HCT116 (cell line): ENCODE data around the gene ZDHHC3.

Source experiments
- CTCF ChIP-seq, 3 experiments: fragments of 200-600 bp in 1 of 3; sonication (generic) in 1 of 3; IDR thresholded peaks in 2 of 3; conservative IDR thresholded peaks in 1 of 3; 2 replicates each; pipeline ENCODE4 v1.5.1; 2012 to 2017; ENCODE audit warnings: low read depth in 2 of 3, low read length in 2 of 3, antibody characterized with exemption in 1 of 3, borderline replicate concordance in 1 of 3, control low read depth in 1 of 3, mild to moderate bottlenecking in 1 of 3, mixed read lengths in 1 of 3, mixed run types in 1 of 3, moderate library complexity in 1 of 3; ENCODE audit not compliant: insufficient read depth in 1 of 3
- EGR1 ChIP-seq: IDR thresholded peaks from 2 replicates; pipeline ENCODE4 v1.6.1; 2012; ENCODE audit warnings: low read depth
- ELF1 ChIP-seq: IDR thresholded peaks from 2 replicates; pipeline ENCODE4 v1.6.1; 2012; ENCODE audit warnings: low read depth, borderline replicate concordance
- EZH2 ChIP-seq: fragments of 200-600 bp; sonication (generic); IDR thresholded peaks from 2 replicates; pipeline ENCODE4 v1.6.1; 2017; ENCODE audit warnings: antibody characterized with exemption, mixed run types
- JUND ChIP-seq: IDR thresholded peaks from 2 replicates; pipeline ENCODE4 v1.6.1; 2012
- MAX ChIP-seq: IDR thresholded peaks from 2 replicates; pipeline ENCODE4 v1.6.1; 2012
- POLR2A ChIP-seq: IDR thresholded peaks from 2 replicates; pipeline ENCODE4 v1.7.0; 2011; ENCODE audit warnings: borderline replicate concordance; ENCODE audit not compliant: insufficient read depth, insufficient read length; ENCODE audit errors: extremely low read depth
- POLR2AphosphoS5 ChIP-seq: IDR thresholded peaks from 2 replicates; pipeline ENCODE4 v1.6.1; 2011; ENCODE audit warnings: mild to moderate bottlenecking, low read depth, low read length, moderate library complexity
- RAD21 ChIP-seq: IDR thresholded peaks from 2 replicates; pipeline ENCODE4 v1.6.1; 2012; ENCODE audit warnings: low read depth, mild to moderate bottlenecking
- REST ChIP-seq: IDR thresholded peaks from 2 replicates; pipeline ENCODE4 v1.6.1; 2012; ENCODE audit warnings: low read depth
- SIN3A ChIP-seq: IDR thresholded peaks from 2 replicates; pipeline ENCODE4 v1.6.1; 2012; ENCODE audit warnings: low read depth
- SRF ChIP-seq: IDR thresholded peaks from 2 replicates; pipeline ENCODE4 v1.6.1; 2012; ENCODE audit warnings: low read depth
- TCF7L2 ChIP-seq: IDR thresholded peaks from 2 replicates; pipeline ENCODE4 v1.7.0; 2011; ENCODE audit warnings: borderline replicate concordance, inconsistent platforms; ENCODE audit not compliant: insufficient read depth, insufficient read length; ENCODE audit errors: extremely low read depth
- ZFX ChIP-seq: fragments of 450-650 bp; IDR thresholded peaks from 2 replicates; pipeline ENCODE4 v1.6.1; 2017

GRCh38 chr3:44987332-44987731 lies 11.4 kb upstream of the ZDHHC3 start:
- TF ChIP-seq CTCF (IDR thresholded peaks at IDR 0.05 in 2 of 3, conservative IDR thresholded peaks at IDR 0.05 in 1 of 3; ENCODE audit: borderline replicate concordance in 1 of 3, insufficient read depth in 1 of 3, low read depth in 2 of 3, low read length in 2 of 3) (no peak), SIN3A (no peak), RAD21 (no peak), EZH2 (no peak), EGR1 (no peak), TCF7L2 (no peak), POLR2A (no peak), MAX (no peak), REST (no peak), SRF (no peak), JUND (no peak), ELF1 (no peak), POLR2AphosphoS5 (no peak), ZFX (no peak)
